GM10248 (cell line): ENCODE results near the gene RAP1GAP.

Experiments used
- CTCF ChIA-PET: fragments of 300-600 bp; sonication (Branson Sonifier 250); formaldehyde crosslinking; extraction: SDS; loops from one replicate; lab custom pipeline; 2021; ENCODE audit warnings: antibody characterized with exemption; lab: Yijun Ruan, JAX
- POLR2A ChIA-PET: fragments of 350-650 bp; sonication (Branson Sonifier 250); formaldehyde crosslinking; extraction: SDS; loops from one replicate; lab custom pipeline; 2020; ENCODE audit warnings: antibody characterized with exemption; lab: Yijun Ruan, JAX
- DNase-seq: peaks from one replicate; pipeline ENCODE4 v3.0.0; 2012; ENCODE audit errors: extremely low spot score
- CTCF ChIP-seq: IDR thresholded peaks from 2 replicates; pipeline ENCODE4 v1.5.1; 2012; ENCODE audit warnings: mild to moderate bottlenecking, low read depth; ENCODE audit errors: extremely low read depth, missing control alignments, control extremely low read depth

The RAP1GAP gene

DNA sequence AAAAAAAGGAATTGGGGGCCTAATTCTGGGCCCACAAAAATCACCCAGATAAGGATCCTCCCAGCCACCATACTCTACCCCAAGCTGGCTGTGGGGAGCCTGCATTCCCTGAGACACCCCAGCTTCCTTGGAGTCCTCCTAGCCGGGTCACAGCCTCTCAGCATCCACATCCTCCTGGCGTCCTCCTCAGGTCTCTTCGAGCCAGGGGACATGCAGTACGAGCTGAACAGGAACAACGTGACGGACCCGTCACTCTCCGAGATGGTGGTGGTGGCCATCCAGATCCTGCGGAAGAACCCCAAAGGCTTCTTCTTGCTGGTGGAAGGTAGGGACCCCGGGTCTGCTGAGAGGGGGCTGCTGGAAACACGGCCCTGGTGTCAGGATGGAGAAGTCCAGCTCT is 95.7 kb downstream of the RAP1GAP start:
- TF ChIP-seq CTCF, result no peak
- DNase-seq, result no peak
- ChIA-PET POLR2A (no interaction called here), CTCF (interaction anchor here (0.9 to 1.3 kb wide), 3 partner anchors 9 to 342 kb away, joined by 3 read pairs; no protein-coding TSS in a partner anchor)

DNA sequence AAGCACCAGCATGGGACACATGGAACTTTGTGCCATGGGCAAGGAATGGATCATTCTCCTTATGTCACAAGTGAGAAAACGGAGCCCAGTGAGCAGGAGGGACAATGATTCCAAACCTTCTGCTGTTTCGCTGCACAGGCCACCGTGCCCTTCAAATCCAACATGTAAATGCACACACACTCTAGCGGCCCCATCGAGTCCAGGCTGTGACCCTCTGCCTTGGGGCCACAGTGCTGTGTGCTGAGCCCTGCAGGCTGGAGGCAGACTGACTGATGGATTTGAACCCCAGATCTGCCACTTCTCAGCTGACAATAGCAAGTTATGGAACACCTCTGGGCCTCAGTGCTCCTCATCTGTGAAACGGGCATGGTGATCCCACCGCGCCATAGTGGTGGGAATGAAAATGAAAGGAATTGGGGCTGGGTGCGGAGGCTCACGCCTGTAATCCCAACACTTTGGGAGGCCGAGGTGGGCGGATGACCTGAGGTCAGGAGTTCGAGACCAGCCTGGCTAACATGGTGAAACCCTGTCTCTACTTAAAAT is 96.4 kb downstream of the RAP1GAP start:
- TF ChIP-seq CTCF, result no peak
- ChIA-PET POLR2A (no interaction called here), CTCF (interaction anchor here (0.9 to 1.3 kb wide), 3 partner anchors 8 to 341 kb away, joined by 3 read pairs; no protein-coding TSS in a partner anchor)
- no peak for DNase-seq

DNA sequence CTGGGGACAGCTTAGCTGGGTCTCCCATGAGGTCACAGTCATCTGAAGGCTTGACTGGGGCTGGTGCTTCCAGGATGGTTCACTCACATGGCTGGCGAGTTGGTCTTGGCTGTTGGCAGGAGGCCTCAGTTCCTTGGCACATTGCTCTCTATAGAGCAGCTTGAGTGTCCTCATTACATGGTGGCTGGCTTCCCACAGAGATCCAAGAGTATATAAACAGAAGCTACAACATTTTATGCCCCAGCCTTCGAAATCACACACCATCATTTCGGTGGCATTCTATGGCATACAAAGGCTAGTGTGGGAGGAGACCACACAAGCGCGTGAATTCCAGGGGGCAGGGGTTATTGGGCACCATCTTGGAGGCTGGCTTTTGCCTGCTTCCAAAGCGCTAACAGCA is 96.9 kb downstream of the RAP1GAP start:
- ChIA-PET CTCF (no interaction called here), POLR2A (no interaction called here)
- TF ChIP-seq CTCF, result no peak
- DNase-seq, result no peak

DNA sequence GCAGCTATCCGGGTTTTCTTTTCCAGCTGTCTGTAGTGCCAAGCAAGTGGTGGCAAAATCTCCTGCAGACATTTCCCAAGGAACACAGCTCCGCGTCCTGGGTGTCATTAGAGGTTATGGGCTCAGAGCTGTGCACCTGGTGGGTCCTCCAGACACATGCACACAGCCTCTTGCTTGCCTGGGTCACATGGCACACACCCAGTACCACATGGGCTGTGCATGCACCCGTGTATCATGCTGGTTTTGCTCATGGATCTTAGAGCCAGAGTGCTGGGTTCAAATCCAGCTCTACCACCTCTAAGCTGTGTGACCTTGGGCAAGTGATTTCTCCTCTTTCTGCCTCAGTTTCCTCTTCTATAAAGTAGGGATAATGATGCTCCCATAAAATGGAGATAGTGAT is 98.3 kb downstream of the RAP1GAP start:
- no peak for DNase-seq
- ChIA-PET CTCF (interaction anchor here (0.7 kb wide), 1 partner anchor 200 kb away, joined by 3 read pairs; no protein-coding TSS in a partner anchor), POLR2A (no interaction called here)
- no peak for TF ChIP-seq CTCF

DNA sequence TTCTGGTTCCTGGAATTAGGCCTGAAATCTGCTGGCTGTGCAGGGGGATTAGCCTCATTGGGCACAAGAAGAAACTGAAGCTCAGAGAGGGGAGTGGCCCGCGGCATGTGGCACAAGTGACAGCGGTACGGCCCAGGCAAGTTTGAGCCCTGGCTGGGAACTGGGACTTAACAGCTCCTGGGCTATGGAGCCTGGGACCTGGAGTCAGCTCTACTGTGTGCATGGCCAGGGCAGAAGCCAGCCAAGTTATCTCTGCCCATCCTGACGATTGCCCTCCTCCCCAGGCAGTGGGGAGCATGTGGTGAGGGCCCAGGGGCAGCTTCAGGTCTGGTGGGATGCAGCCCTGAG is 98.7 kb downstream of the RAP1GAP start:
- CTCF ChIA-PET, result interaction anchor here (0.7 kb wide), 1 partner anchor 200 kb away, joined by 3 read pairs; no protein-coding TSS in a partner anchor
- POLR2A ChIA-PET, result no interaction called here
- no peak for DNase-seq
- TF ChIP-seq CTCF, result no peak

GRCh38 chr1:21569820-21570527 is 99.2 kb downstream of the RAP1GAP start:
- ChIA-PET POLR2A (no interaction called here), CTCF (interaction anchor here (0.7 kb wide), 1 partner anchor 199 kb away, joined by 3 read pairs; no protein-coding TSS in a partner anchor)
- no peak for DNase-seq
- TF ChIP-seq CTCF, result no peak
